Activated naive CD4-positive, alpha-beta T cell (primary cell): Measurements from ENCODE around the gene SYT12.
A peak's percentile ranks its signal among the peaks of the same experiment; 100 is the strongest.

ENCODE experiments used
- DNase-seq, 4 experiments: peaks; one replicate each; lab custom pipeline; 2025; lab: John Stamatoyannopoulos, UW

Gene SYT12

GRCh38 chr11:67055812-67056211, 32.9 kb downstream of the SYT12 start:
- no peak for DNase-seq

GRCh38 chr11:67056267-67057204, 33.6 kb downstream of the SYT12 start, which contains the start of gene RHOD:
Gene RHOD (plus strand): TSS chr11:67056847. CDS start chr11:67056903, 56 bp downstream.
- peak in 1 of 4 experiments; percentile 16 for DNase-seq

- no peak for DNase-seq
These were observed 34.3 kb downstream of the SYT12 start for GRCh38 chr11:67057205-67057672.

- DNase-seq: no peak
These were observed 35.6 kb downstream of the SYT12 start for GRCh38 chr11:67058506-67058905.

GRCh38 chr11:67059671-67060070, 36.7 kb downstream of the SYT12 start:
- no peak for DNase-seq

GRCh38 chr11:67060111-67060522, 37.2 kb downstream of the SYT12 start:
- DNase-seq: no peak

GRCh38 chr11:67062526-67063373, 39.8 kb downstream of the SYT12 start:
- no peak for DNase-seq

- no peak for DNase-seq
These were observed 43.4 kb downstream of the SYT12 start for GRCh38 chr11:67066333-67066709.

- DNase-seq: peak; percentile 36 to 71 (median 42)
These were observed 48.7 kb downstream of the SYT12 start for GRCh38 chr11:67071420-67072284.

GRCh38 chr11:67072295-67072694, 49.4 kb downstream of the SYT12 start:
- no peak for DNase-seq

GRCh38 chr11:67073908-67074307, 51.0 kb downstream of the SYT12 start:
- DNase-seq: no peak

GRCh38 chr11:67076202-67076601, 53.3 kb downstream of the SYT12 start:
- DNase-seq: no peak

GRCh38 chr11:67079065-67079705, 56.3 kb downstream of the SYT12 start:
- DNase-seq: no peak

- DNase-seq: peak in 1 of 4 experiments; percentile 8
These were observed 59.3 kb downstream of the SYT12 start for GRCh38 chr11:67082071-67082791.

- DNase-seq: no peak
These were observed 60.9 kb downstream of the SYT12 start for GRCh38 chr11:67083786-67084366.

GRCh38 chr11:67085617-67086016, 62.7 kb downstream of the SYT12 start:
- no peak for DNase-seq

GRCh38 chr11:67090717-67091116, 67.8 kb downstream of the SYT12 start:
- no peak for DNase-seq

GRCh38 chr11:67095214-67095507, 72.2 kb downstream of the SYT12 start:
- no peak for DNase-seq

GRCh38 chr11:67098799-67099429, 76.0 kb downstream of the SYT12 start:
- DNase-seq: no peak

- DNase-seq: no peak
These were observed 76.9 kb downstream of the SYT12 start for GRCh38 chr11:67099831-67100324.
